DMS53 (cell line): Measurements from ENCODE around the gene HCLS1.
"Not testable (repeated sequence)": the region's sequence is repeated elsewhere in the genome, so short reads cannot be mapped to it uniquely, and the experiment has no call there.

Experiments used
- DNase-seq: peaks from one replicate; lab custom pipeline; 2025; lab: John Stamatoyannopoulos, UW

HCLS1 gene, protein sequence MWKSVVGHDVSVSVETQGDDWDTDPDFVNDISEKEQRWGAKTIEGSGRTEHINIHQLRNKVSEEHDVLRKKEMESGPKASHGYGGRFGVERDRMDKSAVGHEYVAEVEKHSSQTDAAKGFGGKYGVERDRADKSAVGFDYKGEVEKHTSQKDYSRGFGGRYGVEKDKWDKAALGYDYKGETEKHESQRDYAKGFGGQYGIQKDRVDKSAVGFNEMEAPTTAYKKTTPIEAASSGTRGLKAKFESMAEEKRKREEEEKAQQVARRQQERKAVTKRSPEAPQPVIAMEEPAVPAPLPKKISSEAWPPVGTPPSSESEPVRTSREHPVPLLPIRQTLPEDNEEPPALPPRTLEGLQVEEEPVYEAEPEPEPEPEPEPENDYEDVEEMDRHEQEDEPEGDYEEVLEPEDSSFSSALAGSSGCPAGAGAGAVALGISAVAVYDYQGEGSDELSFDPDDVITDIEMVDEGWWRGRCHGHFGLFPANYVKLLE

DNA sequence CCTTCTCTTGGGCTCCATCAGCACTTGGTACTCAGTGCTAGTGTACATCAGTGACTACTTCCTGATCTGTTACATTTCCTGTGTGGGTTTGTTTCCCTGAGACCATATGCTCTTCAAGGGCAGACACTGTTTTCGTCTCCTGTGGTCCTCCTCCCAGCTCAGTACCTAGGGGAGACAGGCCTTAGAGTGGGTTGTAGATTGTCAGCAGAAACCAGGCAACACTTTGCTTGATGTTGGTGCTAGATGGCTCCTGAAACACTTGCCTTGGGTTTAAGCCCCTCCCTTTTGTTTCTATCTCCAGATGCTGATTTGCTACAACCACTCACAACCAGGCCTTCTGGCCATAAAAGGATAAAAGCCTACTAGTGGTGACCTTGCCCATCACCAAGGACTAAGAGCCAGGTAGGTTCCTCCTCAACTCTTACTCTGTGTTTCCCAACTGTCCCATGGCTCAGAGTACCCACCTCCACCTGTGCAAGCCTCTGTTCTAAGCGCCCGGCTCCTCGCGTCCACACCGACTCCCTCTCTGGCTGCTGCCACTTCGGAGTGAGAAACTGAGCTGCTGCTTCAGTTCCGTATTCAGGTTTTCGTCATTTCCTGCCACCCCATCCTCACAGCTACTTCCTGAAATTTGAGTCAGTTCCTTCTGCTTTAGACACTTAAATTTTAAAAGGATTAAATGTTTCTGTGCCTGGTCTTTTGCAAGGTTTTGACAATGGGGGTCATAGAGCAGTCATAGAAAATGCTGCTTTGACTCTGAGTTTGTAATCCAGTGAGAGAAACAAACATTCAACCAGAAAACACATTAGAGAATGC, at the start of gene HCLS1:
HCLS1 (minus strand) TSS at position 548 of the 816 bp plus-strand sequence. CDS start 2,556 bp downstream, outside the sequence.
- DNase-seq = peak; percentile 14

DNA sequence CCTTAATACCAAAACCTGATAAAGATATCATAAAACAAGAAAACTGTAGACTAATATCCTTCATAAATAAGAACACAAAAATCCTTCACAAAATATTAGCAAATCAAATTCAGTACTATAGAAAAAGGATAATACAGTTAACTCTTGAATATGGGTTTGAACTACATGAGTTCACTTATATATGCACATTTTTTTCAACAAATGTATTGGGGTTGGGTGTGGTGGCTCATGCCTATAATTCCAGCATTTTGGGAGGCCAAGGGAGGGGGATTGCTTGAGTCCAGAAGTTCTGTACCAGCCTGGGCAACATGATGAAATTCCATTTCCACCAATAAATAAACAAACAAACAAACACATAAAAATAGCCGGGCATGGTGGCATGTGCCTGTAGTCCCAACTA, 49.6 kb upstream of the HCLS1 start:
- no peak for DNase-seq

DNA sequence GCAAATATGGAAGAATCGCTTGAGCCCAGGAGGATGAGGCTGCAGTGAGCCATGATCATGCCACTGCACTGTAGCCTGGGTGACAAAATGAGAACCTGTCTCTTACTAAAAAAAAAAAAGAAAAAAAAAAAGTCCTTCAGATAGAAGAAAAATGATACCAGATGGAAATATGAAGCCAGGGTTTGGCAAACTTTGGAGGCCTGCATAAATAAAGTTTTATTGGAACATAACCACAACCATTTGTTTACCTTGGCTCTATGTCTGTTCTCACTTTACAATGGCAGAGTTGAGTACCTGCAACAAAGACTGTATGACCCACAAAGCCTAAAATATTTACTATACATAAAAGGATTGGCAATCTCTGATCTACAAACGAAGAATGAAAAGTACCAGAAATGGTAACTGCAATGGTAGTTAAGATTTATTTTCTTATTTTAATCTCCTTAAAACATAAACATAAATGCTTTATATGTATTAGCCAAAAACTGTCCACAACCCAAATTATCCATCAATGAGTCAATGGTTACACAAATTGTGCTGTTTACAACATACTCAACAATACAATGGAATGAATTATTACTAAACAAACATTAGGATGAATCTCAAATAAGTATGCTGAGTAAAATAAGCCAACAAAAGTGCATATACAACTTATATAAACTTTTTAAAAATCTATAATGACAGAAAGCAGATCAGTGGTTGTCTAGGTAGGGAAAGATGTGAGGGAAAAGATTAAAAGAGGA, 47.0 kb upstream of the HCLS1 start:
- DNase-seq = peak; percentile 4

DNA sequence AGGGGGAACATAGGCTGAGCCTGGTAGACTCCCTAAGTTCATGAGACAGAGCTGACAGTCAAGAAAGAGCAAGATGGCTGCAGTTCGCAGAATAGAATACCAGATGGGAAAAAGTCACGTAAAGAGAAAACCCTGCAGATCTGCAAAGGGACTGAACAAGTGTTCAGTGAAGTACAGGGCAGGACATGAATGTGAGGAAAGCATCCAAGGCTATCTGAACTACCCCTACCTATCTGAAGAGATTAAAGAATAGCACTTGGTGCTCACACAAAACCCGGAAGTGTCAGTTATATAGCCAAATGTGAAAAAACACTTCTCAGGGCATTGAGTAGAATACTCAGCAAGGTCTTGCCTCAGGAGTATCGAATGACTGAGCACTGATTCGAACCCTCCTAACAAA, 44.8 kb upstream of the HCLS1 start:
- no peak for DNase-seq

DNA sequence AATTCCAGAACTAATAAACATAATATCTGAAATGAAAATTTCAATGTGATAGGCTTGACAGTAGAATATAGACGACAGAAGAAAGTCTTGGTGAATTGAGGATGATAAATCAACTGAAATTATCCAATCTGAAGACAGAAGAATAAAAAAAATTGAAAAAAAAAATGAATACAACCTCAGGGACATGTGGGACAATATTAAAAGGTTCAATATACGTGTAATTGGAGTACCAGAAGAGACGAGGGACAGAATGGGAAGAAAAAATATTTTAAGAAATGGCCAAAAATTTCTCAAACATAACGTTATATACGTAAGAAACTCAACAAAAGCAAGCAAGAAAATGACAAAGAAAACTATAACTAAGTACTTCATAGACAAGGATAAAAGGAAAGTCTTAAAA, 43.3 kb upstream of the HCLS1 start:
- no peak for DNase-seq

DNA sequence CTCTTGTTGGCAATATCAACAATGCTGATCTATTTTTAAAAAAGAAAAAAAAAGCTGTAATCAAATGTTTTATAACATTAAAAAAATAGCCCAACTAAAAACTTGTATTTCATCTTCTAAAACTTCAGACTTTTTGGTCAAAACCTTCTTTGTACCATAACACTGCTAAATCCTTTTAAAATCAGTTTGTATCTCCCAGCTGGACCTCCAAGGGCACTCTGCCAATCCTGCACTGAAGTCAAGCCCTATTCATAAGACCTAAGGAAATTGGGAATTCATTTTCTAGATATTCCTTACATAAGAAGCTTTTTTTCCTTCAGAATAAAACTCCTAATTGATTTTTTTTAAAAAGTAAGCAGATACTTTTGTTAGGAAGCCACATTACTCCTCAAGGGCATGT, 38.2 kb upstream of the HCLS1 start:
- DNase-seq = no peak

DNA sequence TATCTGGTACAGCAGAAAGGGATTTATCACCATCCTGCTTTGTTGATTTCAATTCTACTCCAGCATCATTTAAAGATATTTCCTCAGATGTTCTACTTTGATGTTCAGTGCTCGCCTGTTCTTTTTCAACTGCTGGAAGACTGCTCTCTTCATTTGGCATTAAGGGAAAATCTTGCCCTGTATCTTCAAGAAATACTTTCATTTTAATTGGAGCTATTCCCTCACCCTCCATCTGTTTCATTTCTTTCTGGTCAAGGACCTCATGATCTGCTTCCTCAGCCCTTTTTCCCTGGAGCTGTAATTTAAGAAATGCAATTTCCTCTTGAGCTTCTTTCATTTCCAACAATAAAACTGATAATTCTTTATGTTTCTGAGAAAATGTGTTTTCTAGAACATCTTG, 37.8 kb upstream of the HCLS1 start:
- DNase-seq = no peak

DNA sequence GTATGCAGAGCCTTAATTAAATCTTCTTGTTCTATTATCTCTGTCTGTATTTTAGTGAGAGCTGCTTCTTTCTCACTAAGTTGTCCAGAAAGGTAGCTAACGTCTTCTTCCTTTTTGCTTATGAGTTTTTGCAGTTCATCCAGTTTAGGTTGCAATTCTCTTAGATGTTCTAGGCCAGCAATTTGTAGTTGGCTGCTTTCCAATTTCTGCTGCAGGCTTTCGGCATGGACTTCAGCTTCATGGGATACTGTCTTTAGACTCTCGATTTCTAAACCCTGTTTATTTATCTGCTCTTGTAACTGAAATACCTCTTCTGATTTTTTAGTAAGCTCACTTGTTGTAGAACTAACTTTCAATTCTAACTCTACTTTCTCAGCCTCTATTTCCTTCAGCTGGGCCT, 35.5 kb upstream of the HCLS1 start:
- no peak for DNase-seq

DNA sequence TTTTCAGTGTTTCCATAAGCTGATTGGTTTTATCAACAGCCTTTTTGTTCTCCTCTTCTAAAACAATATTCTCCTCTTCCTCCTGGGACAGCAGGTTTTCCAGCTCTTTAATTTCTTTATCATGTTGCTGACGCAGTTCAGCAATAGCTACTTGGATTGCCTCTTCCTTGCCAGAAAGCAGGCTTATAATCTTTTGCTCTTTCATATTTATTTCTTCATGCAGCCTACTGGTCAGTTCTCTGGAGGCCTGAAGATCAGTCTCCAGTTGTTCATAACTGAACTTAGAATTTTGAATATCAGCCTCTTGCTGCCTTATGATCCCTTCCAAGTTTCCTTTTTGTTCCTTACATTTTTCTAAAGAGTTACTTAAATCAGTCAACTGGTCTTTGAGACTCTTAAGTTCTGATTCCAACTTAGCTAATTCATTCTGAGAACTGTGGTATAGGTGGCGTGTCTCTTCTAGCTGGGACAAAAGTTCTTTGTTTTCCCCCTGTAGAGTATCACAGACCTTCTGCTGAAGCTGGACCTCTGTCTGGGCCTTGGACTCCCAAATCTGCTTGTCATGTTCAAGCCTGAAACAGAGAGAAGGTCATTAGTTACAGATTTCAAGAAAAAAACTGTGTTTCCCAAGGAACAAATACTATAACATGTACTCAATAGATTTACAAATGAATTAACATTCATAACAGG, 31.5 kb upstream of the HCLS1 start:
- DNase-seq = no peak

DNA sequence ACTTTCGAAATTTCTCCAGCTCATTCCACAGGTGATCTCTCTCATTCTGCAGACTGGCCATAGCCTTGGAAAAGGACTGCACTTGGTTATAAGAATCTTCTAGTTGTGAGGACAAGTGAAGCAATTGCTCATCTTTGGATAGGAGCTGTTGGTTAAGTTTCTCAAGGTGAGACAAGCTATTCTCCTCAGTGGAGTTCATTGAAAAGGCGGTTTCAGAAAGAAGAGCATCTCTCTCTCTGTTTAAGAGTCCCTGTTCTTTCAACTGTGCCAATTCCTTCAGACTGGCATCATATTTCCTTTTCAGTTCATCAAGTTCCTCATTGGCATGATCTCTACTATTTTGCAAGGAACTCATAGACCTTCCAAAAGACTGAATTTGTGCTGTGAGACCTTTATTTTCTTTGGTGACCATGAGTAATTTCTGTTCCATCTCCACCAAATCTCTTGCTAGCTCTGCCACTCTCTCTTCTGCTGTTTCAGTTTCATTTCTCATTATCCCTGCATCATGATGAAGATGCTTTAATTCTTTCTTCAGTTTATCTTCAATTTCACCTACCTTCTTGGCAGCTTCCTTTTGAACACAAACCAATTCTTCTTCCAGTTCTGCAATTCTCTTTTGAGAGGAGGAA, 30.2 kb upstream of the HCLS1 start:
- no peak for DNase-seq

DNA sequence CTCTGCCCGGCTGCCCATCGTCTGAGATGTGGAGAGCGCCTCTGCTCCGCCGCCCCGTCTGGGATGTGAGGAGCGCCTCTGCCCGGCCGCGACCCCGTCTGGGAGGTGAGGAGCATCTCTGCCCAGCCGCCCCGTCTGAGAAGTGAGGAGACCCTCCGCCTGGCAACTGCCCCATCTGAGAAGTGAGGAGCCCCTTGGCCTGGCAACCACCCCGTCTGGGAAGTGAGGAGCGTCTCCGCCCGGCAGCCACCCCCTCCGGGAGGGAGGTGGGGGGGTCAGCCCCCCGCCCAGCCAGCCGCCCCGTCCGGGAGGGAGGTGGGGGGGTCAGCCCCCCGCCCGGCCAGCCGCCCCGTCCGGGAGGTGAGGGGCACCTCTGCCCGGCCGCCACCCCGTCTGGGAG, 28.0 kb upstream of the HCLS1 start:
- DNase-seq = not testable (repeated sequence)

DNA sequence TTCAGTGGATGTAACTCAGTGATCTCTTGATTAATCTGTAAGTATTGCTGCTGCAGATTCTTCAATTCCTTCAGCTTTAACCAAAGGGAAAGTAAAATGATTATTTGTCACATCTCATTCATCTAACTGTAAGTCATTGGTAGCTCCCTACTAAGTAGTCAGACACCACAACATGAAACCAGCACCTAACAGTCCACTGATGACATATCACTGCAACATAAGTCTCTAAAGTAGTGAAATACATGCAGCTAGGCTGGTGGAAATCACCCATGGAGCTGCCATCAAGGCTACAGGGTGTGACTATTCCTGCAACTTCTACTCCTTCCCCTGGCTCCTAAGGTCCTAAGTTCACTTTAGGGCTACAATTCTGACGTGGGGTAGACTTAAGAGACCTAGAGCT, 21.1 kb upstream of the HCLS1 start:
- no peak for DNase-seq

DNA sequence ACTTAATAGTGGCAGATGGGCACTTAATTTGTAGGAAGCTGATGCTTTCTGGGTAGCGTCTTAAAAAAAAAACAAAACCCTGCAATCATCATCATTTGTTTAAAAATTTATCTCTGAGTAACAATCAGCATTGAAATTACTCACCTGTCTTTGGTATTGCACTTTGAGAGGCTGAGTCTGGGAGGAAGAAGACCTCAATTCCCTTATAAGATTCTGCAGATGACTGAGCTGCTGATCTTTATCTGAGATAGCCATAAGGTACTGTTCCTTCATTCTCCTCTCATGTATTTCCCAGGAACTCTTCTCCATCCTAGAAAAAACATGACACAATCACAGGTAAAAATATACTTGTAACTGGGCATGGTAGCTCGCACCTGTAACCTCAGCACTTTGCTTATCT, 16.4 kb upstream of the HCLS1 start:
- no peak for DNase-seq

DNA sequence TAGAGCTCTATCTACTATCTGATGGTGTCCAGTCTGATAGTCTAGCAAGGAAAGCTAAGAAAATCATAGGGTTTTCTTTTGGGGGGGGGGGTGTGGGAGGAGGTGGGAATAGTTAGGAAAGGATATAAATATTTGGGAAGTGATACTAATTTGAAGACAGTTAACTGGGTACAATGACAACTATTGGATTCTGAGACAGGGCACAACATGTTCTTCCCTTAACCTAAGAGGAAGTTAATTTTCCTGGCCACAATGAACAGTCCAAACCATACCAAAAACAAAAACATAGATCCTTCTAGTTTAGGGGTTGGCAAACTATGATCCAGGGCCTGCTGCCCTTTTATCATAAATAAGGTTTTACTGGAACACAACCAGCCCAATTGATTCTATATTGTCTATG, 10.0 kb upstream of the HCLS1 start:
- DNase-seq = no peak

DNA sequence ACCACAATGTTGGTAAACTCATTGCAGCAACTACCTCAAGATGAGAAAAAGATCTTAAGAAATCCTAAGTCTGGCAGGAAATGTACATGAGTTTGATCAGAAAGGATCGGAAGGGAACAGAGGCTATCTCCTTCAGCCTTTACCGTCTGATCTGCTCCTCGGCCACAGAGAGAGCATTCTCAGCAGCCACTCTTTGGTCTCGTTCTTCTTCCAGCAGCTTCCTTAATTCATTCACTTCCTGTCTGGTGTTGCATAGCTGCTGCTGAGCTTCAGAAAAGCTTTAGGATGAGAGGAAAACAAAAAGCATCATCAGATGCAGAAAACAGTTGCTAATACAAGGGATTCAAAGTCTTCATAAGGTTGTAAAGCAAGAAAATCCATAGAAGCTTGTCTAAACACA, 6.6 kb upstream of the HCLS1 start:
- DNase-seq = no peak

DNA sequence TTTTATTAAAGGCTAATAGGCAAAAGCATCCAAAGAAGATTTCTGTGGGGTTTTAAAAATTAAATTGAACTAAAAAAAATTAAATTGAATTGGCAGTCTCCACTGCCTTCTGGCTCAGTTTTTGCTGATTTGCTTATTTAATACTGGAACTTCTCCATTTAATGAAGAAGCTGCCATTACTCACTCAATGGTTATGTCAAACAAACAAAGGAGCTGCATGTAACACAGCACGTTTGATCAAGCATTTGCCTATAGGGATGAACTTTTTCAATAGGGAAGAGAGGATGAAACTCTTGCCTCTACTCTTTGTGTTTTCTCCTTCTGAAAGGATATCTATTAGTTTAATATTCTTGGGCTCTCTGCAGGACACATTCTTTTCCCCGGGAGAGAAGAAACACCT, 4.8 kb upstream of the HCLS1 start:
- DNase-seq = no peak

DNA sequence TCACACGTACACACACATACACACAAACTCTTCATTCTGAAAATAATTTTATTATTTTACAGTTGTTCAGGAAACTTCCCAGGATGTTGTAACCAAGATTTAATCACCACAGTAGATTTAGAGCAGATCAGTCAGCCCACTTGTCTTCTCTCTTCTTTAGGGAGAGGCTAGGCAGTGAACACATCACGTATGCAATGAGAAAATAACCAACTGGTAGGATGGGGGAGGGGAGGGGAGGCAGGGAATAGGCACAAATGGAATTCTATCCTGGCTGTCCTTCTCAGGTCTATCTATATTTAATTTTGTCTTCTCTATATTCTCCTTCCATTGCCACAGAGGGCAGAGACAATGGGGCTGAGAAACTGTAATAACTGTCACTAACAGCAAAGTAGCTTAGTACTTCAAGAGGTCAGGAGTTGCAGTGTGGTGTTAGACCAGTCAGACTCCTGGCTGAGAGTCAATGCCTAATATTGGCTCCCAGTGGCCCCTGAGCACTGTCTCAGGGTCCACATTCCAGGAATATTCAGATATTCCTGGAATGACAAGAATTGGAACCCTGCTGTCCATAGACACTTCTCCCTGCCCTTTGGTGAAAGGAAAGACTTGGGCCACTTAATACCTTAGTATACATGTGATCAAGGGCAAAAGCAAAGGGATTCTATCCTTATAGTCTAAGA, 2.6 kb upstream of the HCLS1 start:
- no peak for DNase-seq

DNA sequence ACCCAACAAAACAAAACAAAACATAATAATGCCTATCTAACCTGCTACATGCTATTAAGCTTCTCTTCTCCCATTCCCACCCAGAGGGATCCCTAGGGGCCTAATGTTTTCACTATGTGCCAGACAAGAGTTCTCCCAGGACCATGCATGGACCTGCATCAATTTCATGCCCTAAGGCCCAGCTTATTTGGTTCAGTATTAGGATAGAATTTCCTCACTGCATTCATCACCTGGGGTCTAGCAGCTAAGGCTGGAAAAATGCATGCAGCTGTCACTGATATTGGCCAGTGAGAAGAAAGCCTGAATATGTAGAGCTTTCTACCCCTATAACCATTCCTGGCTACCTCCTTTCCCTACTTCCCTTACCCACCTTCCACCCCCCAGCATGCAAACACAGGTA, 2.0 kb upstream of the HCLS1 start:
- no peak for DNase-seq

DNA sequence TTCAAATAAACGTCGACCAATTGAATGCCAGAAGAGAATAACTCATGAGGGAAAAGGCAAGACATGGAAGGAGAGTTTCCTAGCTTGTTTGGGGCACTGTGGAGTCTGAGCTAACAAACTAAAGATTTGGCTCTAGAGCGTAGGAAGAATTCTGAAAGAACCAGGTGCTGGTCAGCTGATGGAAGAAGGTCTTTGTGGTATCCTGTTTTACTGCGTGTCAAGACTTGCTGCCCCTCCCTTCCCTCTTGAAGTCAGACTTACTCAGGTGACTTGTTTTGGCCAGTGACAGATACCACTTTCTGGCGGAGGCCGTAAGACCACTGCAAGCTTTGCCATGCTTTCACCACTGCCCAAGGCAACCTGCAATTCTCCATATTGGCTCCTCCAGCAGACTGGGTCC, 673 bp upstream of the HCLS1 start:
- no peak for DNase-seq

DNA sequence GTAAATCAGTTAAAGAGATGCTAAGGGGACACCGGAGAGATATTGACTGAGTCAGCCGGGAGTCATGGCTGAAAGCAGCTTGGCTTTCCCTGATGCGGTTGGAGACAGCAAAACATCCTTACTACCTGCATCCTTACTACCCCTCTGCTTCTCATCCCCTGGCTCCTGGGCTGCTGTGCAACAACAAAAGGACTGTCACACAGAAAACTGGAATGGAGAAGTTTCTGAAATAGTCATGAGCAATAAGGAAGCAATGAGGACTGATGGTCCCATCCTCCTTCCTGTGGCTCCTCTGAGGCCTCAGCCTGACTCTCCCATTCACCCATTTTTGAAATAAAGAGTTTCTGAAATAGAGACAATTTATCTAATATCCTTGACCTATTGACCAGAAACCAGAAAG, 1.1 kb downstream of the HCLS1 start:
- DNase-seq = no peak
